ENCODE measurements around the gene PLXNC1.

The PLXNC1 gene

DNA sequence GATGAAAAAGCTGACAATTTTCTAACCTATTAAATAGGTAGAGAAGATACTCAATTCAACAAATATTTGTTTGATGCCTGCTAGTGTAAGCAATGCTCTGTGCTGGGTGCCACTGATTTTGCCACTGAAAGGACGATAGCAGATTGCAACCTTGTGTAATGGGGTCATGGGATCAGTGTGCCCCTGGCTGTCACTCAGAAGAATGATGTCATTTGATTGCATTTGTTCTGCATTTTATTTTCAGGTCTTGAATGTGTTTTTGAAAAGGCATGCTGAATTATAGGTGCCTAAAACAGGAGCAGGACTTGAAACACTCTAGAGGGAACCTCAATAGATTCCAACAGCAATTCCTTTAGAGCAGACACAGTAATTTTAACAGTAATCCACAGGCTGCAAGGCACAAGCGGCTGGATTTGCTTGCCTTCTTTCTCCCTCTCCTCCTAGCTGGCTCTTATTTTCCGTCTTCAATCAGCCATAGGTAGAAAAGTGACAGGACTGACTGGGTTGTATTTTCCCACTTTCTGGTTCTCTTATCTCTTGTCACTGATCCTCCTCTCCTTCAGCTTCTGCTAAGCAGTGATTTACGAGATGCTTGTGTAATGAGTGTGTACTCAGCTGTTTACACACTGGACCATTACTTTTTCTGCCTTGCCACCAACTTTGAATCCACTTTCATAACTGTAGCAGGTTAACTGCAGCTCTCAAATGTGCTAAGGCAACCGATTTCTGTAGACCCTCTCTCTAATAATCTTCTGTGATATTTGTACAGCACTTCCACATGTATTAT lies 4.1 kb downstream of the PLXNC1 start (continued):
- TF ChIP-seq SP7 (tag by site-specific recombination; IDR thresholded peaks at IDR 0.05) (peak; percentile 86), ZXDB (tag by site-specific recombination; IDR thresholded peaks at IDR 0.05) (peak; percentile 57), ZNF391 (tag by site-specific recombination; IDR thresholded peaks at IDR 0.05; ENCODE audit: borderline replicate concordance, low read depth) (no peak), ZNF121 (tag by site-specific recombination; IDR thresholded peaks at IDR 0.05) (no peak), ZFP69B (tag by site-specific recombination; IDR thresholded peaks at IDR 0.05) (no peak), ZFP37 (tag by site-specific recombination; IDR thresholded peaks at IDR 0.05) (no peak), REPIN1 (tag by site-specific recombination; IDR thresholded peaks at IDR 0.05; ENCODE audit: low read depth) (no peak), ZNF610 (tag by site-specific recombination; IDR thresholded peaks at IDR 0.05; ENCODE audit: borderline replicate concordance) (no peak), KLF8 (tag by site-specific recombination; IDR thresholded peaks at IDR 0.05) (no peak), ZNF214 (tag by site-specific recombination; IDR thresholded peaks at IDR 0.05; ENCODE audit: borderline replicate concordance) (no peak), ZNF529 (tag by site-specific recombination; IDR thresholded peaks at IDR 0.05; ENCODE audit: insufficient replicate concordance) (no peak), KLF16 (tag by site-specific recombination; IDR thresholded peaks at IDR 0.05) (no peak), HOXD13 (CRISPR knock-in tag; IDR thresholded peaks at IDR 0.05; ENCODE audit: borderline replicate concordance) (no peak), ZNF548 (tag by site-specific recombination; IDR thresholded peaks at IDR 0.05) (no peak), ZBTB17 (tag by site-specific recombination; IDR thresholded peaks at IDR 0.05) (peak; percentile 82), GLI4 (tag by site-specific recombination; IDR thresholded peaks at IDR 0.05) (no peak), FEZF1 (tag by site-specific recombination; IDR thresholded peaks at IDR 0.05) (peak; percentile 37; the same call in 1 of the 2 replicates), ZNF843 (tag by site-specific recombination; IDR thresholded peaks at IDR 0.05) (0 out of 2 replicates have a peak, but pooled peaks have one; percentile 34), ZNF24 (tag by site-specific recombination; IDR thresholded peaks at IDR 0.05) (no peak), PRDM1 (tag by site-specific recombination; IDR thresholded peaks at IDR 0.05) (peak; percentile 74), ZNF629 (tag by site-specific recombination; IDR thresholded peaks at IDR 0.05) (peak; percentile 18; the same call in 1 of the 2 replicates), ZNF112 (tag by site-specific recombination; IDR thresholded peaks at IDR 0.05) (no peak)
- TF ChIP-seq, protein P1, sequence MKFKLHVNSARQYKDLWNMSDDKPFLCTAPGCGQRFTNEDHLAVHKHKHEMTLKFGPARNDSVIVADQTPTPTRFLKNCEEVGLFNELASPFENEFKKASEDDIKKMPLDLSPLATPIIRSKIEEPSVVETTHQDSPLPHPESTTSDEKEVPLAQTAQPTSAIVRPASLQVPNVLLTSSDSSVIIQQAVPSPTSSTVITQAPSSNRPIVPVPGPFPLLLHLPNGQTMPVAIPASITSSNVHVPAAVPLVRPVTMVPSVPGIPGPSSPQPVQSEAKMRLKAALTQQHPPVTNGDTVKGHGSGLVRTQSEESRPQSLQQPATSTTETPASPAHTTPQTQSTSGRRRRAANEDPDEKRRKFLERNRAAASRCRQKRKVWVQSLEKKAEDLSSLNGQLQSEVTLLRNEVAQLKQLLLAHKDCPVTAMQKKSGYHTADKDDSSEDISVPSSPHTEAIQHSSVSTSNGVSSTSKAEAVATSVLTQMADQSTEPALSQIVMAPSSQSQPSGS (tag by site-specific recombination; IDR thresholded peaks at IDR 0.05; ENCODE audit: low read depth) = peak; percentile 88
- TF ChIP-seq, protein P2, sequence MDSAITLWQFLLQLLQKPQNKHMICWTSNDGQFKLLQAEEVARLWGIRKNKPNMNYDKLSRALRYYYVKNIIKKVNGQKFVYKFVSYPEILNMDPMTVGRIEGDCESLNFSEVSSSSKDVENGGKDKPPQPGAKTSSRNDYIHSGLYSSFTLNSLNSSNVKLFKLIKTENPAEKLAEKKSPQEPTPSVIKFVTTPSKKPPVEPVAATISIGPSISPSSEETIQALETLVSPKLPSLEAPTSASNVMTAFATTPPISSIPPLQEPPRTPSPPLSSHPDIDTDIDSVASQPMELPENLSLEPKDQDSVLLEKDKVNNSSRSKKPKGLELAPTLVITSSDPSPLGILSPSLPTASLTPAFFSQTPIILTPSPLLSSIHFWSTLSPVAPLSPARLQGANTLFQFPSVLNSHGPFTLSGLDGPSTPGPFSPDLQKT (IDR thresholded peaks at IDR 0.05; ENCODE audit: borderline replicate concordance, low read depth, low read length) = no peak
- TF ChIP-seq, protein P3, sequence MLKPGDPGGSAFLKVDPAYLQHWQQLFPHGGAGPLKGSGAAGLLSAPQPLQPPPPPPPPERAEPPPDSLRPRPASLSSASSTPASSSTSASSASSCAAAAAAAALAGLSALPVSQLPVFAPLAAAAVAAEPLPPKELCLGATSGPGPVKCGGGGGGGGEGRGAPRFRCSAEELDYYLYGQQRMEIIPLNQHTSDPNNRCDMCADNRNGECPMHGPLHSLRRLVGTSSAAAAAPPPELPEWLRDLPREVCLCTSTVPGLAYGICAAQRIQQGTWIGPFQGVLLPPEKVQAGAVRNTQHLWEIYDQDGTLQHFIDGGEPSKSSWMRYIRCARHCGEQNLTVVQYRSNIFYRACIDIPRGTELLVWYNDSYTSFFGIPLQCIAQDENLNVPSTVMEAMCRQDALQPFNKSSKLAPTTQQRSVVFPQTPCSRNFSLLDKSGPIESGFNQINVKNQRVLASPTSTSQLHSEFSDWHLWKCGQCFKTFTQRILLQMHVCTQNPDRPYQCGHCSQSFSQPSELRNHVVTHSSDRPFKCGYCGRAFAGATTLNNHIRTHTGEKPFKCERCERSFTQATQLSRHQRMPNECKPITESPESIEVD (tag by site-specific recombination; IDR thresholded peaks at IDR 0.05) = peak; percentile 40; the same call in 1 of the 2 replicates
- TF ChIP-seq, protein P4, sequence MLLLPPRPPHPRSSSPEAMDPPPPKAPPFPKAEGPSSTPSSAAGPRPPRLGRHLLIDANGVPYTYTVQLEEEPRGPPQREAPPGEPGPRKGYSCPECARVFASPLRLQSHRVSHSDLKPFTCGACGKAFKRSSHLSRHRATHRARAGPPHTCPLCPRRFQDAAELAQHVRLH (tag by site-specific recombination; IDR thresholded peaks at IDR 0.05) = no peak
- TF ChIP-seq, protein P5, sequence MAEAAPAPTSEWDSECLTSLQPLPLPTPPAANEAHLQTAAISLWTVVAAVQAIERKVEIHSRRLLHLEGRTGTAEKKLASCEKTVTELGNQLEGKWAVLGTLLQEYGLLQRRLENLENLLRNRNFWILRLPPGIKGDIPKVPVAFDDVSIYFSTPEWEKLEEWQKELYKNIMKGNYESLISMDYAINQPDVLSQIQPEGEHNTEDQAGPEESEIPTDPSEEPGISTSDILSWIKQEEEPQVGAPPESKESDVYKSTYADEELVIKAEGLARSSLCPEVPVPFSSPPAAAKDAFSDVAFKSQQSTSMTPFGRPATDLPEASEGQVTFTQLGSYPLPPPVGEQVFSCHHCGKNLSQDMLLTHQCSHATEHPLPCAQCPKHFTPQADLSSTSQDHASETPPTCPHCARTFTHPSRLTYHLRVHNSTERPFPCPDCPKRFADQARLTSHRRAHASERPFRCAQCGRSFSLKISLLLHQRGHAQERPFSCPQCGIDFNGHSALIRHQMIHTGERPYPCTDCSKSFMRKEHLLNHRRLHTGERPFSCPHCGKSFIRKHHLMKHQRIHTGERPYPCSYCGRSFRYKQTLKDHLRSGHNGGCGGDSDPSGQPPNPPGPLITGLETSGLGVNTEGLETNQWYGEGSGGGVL (tag by site-specific recombination; IDR thresholded peaks at IDR 0.05) = no peak
- TF ChIP-seq, protein P6, sequence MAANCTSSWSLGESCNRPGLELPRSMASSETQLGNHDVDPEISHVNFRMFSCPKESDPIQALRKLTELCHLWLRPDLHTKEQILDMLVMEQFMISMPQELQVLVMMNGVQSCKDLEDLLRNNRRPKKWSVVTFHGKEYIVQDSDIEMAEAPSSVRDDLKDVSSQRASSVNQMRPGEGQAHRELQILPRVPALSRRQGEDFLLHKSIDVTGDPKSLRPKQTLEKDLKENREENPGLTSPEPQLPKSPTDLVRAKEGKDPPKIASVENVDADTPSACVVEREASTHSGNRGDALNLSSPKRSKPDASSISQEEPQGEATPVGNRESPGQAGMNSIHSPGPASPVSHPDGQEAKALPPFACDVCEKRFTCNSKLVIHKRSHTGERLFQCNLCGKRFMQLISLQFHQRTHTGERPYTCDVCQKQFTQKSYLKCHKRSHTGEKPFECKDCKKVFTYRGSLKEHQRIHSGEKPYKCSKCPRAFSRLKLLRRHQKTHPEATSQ (tag by site-specific recombination; IDR thresholded peaks at IDR 0.05) = no peak
- TF ChIP-seq, protein P7, sequence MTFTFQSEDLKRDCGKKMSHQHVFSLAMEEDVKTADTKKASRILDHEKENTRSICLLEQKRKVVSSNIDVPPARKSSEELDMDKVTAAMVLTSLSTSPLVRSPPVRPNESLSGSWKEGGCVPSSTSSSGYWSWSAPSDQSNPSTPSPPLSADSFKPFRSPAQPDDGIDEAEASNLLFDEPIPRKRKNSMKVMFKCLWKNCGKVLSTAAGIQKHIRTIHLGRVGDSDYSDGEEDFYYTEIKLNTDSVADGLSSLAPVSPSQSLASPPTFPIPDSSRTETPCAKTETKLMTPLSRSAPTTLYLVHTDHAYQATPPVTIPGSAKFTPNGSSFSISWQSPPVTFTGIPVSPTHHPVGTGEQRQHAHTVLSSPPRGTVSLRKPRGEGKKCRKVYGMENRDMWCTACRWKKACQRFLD (tag by site-specific recombination; IDR thresholded peaks at IDR 0.05) = no peak

Measured in HEK293 (cell line).